GM12872 (cell line): ENCODE measurements around the gene SNCAIP.

ENCODE experiments used
- TF ChIP-seq, protein P1 (sequence below): IDR thresholded peaks from 3 replicates; pipeline ENCODE4 v1.5.1; 2011; ENCODE audit warnings: low read depth, mild to moderate bottlenecking, low read length, moderate library complexity; ENCODE audit not compliant: insufficient read depth

The SNCAIP gene

DNA sequence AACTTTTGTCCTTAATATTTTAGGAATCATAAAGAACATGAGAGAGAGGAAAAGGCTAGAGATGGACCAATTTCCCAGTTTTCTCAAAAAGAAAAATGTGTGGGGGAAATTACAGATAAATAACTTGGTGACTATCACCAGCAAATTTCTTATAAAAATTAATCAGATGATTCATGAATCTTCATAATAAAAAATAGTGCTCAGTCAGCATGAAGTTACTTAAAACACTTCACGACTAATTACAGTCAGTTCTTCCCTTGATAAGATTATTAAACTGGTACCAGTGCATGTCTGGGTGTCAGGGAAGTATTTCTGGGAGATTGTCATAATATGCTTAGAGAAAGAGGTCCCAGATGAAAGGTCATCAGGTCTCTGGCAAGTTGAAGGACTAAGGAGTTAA is 133.0 kb downstream of the SNCAIP start:
- TF ChIP-seq, protein P1, sequence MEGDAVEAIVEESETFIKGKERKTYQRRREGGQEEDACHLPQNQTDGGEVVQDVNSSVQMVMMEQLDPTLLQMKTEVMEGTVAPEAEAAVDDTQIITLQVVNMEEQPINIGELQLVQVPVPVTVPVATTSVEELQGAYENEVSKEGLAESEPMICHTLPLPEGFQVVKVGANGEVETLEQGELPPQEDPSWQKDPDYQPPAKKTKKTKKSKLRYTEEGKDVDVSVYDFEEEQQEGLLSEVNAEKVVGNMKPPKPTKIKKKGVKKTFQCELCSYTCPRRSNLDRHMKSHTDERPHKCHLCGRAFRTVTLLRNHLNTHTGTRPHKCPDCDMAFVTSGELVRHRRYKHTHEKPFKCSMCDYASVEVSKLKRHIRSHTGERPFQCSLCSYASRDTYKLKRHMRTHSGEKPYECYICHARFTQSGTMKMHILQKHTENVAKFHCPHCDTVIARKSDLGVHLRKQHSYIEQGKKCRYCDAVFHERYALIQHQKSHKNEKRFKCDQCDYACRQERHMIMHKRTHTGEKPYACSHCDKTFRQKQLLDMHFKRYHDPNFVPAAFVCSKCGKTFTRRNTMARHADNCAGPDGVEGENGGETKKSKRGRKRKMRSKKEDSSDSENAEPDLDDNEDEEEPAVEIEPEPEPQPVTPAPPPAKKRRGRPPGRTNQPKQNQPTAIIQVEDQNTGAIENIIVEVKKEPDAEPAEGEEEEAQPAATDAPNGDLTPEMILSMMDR, result no peak

- TF ChIP-seq, protein P1, result no peak
Measured at GRCh38 chr5:122447072-122447471, 135.0 kb downstream of the SNCAIP start.

DNA sequence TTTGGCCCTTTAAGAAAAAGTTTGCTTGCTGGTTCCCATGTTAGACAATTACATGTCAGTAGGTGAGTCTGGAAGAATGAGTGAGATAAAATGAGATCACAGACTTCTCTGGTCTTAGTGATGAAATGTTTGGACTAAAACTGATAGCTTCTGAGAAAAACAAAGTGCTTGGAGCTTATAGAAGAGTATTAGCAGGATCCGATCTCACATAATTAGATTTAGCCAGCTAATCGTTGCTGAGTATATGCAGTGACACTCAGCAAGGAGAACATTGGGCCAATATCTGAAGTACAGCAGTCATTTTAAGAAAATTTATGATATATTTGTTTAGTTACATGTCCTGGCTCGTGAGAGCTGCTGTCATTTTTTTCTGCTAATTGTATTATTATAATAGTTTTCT is 135.8 kb downstream of the SNCAIP start:
- TF ChIP-seq, protein P1, result no peak

- TF ChIP-seq, protein P1, result no peak
Measured at GRCh38 chr5:122454541-122454940, 142.5 kb downstream of the SNCAIP start.

DNA sequence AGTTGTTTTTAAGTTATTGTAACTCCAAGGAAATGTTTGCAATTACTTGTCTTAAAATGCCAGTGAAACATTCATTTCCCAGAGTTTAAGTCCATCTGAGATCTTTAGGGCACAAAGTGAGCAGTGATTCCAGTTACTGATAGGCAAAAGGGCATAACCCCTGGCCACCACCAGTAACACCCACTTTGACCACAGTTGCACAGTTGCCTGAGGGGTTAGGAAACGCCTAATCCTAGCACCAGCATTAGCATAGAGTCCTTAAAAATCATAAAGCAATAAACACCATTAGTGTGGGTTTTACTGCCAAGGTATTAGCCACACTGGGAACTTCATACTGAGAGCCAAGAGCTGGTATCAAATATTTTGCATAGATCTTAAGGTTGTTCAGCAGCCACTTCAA is 143.9 kb downstream of the SNCAIP start:
- TF ChIP-seq, protein P1, result no peak

DNA sequence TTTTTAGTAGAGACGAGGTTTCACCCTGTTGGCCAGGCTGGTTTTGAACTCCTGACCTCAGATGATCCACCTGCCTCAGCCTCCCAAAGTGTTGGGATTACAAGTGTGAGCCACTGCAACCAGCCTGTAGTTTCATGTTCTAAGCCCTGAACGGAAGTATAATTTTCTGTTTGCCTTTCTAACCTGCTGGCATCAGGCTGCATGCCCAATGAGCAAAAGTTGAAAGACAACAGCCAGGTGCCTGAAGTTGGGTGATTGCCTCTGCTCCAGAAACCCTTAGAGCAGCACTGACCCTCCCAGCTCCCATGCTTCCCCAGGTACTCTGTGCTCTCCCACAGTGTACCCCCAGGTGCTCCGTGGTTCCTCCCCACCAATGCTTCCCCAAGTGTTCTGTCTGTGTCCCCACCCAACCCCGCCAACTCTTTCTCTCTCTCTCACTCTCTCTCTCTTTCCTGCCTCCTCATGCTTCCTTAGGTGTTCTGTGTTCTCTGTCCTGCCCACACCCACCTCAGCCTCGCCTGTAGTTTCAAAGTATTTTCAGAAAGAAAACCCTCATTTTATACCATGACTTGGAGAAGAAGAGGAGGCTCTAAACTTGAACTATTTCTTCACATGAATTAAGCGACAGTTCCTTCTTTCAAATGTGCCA is 145.3 kb downstream of the SNCAIP start:
- TF ChIP-seq, protein P1, result no peak

- TF ChIP-seq, protein P1, result peak; percentile 62
Measured at GRCh38 chr5:122458278-122458872, 146.3 kb downstream of the SNCAIP start.
